ENCODE results near the gene ZNF362.

ZNF362 gene

GRCh38 chr1:33259879-33260278, 3.6 kb downstream of the ZNF362 start:
- H3K4me3 ChIP-seq (ENCODE audit: low read depth, low read length), result no peak overlapping the region
- no peak for TF ChIP-seq CTCF (IDR thresholded peaks at IDR 0.05; ENCODE audit: low read depth, low read length)
- H3K36me3 ChIP-seq, result peaks cover 27% of the 10 kb centered on the region
- no peaks in the 10 kb centered on the region for H3K9me3 ChIP-seq (ENCODE audit: severe bottlenecking)
- no peak for DNase-seq
- no peak overlapping the region for H3K27ac ChIP-seq
- H3K27me3 ChIP-seq (ENCODE audit: insufficient read depth, low read depth, severe bottlenecking), result no peaks in the 10 kb centered on the region

DNA sequence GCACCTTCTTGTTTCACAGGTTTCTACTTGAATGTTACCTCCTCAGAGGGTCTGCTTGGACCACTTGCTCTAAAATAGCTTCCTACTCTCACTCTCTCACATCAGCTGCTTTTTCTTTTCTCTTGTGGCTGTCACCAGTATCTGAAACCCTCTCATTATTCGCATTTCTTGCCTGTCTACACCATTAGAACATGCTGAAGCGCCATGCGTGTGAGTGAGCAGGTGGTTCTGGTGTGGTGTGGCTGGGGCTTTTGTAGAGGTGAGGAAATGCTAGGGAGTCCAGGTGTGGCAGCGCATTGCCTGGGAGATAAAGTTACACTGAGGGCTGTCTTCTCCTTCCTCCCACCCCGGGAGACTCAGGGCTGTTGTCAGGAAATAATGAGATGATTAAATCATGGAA, 4.1 kb downstream of the ZNF362 start:
- no peak for DNase-seq
- Histone ChIP-seq H3K27me3 (ENCODE audit: insufficient read depth, low read depth, severe bottlenecking) (no peaks in the 10 kb centered on the region), H3K27ac (peak overlapping the region; percentile 10; the same call in 1 of the 2 replicates), H3K36me3 (peaks cover 27% of the 10 kb centered on the region), H3K9me3 (ENCODE audit: severe bottlenecking) (no peaks in the 10 kb centered on the region), H3K4me3 (ENCODE audit: low read depth, low read length) (no peak overlapping the region)
- no peak for TF ChIP-seq CTCF (IDR thresholded peaks at IDR 0.05; ENCODE audit: low read depth, low read length)

DNA sequence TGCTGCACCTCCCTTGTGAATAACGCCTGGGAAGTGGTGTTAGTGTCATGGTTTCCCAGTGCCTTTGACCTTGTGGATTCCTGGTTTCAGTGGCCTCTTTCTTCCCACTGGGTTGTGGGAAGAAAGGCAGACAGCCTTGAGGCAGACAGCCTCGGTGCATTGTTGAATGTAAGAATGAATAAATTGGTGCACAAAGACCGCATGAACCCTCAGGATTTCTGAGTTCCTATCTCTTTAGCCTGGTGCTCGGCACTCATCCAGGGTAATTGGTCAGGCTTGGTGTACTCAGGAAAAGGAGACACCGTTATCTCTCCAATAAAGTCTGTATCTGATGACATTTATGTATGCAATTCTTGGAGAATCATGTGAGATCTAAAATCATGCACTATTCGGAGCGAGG, 5.1 kb downstream of the ZNF362 start:
- TF ChIP-seq CTCF (IDR thresholded peaks at IDR 0.05; ENCODE audit: low read depth, low read length), result no peak
- no peaks in the 10 kb centered on the region for H3K9me3 ChIP-seq (ENCODE audit: severe bottlenecking)
- H3K36me3 ChIP-seq, result peaks cover 27% of the 10 kb centered on the region
- H3K27me3 ChIP-seq (ENCODE audit: insufficient read depth, low read depth, severe bottlenecking), result no peaks in the 10 kb centered on the region
- no peak overlapping the region for H3K27ac ChIP-seq
- no peak overlapping the region for H3K4me3 ChIP-seq (ENCODE audit: low read depth, low read length)
- DNase-seq, result no peak

DNA sequence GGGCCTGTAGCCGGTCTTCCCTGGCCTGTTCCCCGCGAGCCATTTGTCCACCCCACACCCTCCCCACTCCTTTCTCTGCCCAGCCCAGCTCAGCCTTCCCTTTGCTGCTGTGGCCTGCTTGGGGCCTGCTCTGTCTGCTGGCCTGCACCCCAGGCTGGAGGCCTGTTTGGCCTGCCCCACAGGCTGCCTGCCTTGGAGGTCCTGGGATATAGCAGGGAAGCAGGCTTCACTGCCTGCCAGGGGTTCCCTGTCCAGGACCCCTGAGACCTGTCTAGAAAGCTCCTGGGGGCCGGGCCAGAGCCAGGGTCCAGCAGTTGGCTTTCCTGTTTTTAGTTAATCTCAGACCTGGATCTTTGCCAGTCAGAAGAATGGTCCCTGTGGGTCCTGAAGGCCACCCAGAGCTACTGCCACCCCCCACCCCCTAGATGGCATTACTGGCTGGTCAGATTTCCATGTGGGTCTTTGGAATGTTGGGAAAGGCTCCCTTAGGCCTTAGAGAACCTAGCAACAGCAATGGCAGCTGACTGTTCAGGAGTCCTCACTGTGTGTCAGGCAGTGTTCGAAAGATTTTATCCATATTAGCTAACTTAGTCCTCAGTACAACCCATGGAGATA, 7.7 kb downstream of the ZNF362 start:
- DNase-seq, result no peak
- Histone ChIP-seq H3K36me3 (peaks cover 17% of the 10 kb centered on the region), H3K4me3 (ENCODE audit: low read depth, low read length) (no peak overlapping the region), H3K27me3 (ENCODE audit: insufficient read depth, low read depth, severe bottlenecking) (no peaks in the 10 kb centered on the region), H3K9me3 (ENCODE audit: severe bottlenecking) (no peaks in the 10 kb centered on the region), H3K27ac (no peak overlapping the region)
- TF ChIP-seq CTCF (IDR thresholded peaks at IDR 0.05; ENCODE audit: low read depth, low read length), result no peak

- no peak for DNase-seq
- TF ChIP-seq CTCF (IDR thresholded peaks at IDR 0.05; ENCODE audit: low read depth, low read length), result no peak
- H3K36me3 ChIP-seq, result peaks cover 20% of the 10 kb centered on the region
- no peak overlapping the region for H3K4me3 ChIP-seq (ENCODE audit: low read depth, low read length)
- no peak overlapping the region for H3K27ac ChIP-seq
- H3K9me3 ChIP-seq (ENCODE audit: severe bottlenecking), result no peaks in the 10 kb centered on the region
- no peaks in the 10 kb centered on the region for H3K27me3 ChIP-seq (ENCODE audit: insufficient read depth, low read depth, severe bottlenecking)
These were observed 9.7 kb downstream of the ZNF362 start for GRCh38 chr1:33265780-33266605.
